HG02588 (cell line): ENCODE results near the gene PLCG2.
"Not testable (repeated sequence)": the region's sequence is repeated elsewhere in the genome, so short reads cannot be mapped to it uniquely, and the experiment has no call there.

Experiments
- ATAC-seq: cut with Tn5 transposase; IDR thresholded peaks from one replicate; pipeline ENCODE4 v1.9.1; 2021; ENCODE audit warnings: mild to moderate bottlenecking, moderate library complexity; ENCODE audit not compliant: unreplicated experiment

The PLCG2 gene

DNA sequence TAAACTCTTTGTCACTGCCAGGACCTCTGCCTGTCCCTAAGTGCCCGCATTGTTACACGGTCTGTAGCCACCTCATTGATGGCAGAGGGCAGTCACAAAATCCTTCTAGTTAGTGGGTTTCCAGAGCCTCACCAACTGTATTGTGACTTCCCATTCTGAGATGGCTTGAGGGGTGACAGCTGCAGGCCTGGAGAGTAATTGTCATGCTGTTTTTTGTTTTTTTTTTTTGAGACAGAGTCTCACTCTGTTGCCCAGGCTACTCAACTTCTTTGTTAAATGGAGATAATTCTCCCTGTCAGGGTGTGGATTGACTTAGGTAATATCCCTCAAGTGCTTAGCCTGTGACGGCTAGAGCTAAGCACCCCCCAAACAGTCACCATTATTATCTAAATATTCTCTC, 154.3 kb downstream of the PLCG2 start:
- no peak for ATAC-seq

DNA sequence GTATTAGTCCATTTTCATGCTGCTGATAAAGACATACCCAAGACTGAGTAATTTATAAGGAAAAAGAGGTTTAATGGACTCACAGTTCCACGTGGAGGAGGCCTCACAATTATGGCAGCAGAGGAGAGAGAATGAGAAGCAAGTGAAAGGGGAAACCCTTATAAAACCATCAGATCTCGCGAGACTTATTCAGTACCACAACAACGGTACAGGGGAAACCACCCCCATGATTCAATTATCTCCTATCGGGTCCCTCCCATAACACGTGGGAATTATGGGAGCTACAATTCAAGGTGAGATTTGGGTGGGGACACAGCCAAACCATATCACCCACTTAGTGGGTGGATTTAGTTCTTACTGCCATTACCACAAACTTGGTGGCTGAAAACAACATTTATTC, 155.6 kb downstream of the PLCG2 start:
- not testable (repeated sequence) for ATAC-seq

DNA sequence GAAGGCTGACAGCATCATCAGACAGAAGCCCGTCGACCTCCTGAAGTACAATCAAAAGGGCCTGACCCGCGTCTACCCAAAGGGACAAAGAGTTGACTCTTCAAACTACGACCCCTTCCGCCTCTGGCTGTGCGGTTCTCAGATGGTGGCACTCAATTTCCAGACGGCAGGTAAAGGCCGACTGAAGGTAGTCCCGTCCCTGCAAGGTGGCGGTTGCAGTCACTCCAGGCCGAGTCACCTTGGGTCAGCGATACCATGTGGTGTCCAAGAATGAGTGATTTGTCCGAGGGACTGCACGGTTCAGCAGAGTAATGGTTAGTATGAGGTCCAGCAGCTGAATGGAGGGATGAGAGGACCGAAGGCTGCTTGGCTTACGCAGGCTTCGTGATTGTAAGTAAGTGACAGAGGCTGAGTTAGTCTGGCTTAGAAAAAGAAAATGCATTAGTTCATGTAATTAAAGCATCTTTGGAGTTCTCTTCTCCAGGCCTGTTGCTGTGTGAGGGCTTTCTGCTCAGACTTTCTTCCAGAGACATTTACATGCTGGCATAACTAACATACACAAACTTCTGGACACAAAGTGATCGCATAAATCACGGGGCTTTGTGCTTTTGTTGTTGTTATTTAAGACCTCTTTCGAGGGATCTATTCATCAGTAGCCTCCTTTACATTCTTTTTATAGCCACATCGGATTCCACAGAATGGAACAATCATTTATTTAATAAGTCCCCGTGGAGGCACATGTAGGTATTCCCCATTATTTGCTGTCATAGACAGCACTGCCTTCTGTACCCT, 157.3 kb downstream of the PLCG2 start:
- ATAC-seq: no peak

DNA sequence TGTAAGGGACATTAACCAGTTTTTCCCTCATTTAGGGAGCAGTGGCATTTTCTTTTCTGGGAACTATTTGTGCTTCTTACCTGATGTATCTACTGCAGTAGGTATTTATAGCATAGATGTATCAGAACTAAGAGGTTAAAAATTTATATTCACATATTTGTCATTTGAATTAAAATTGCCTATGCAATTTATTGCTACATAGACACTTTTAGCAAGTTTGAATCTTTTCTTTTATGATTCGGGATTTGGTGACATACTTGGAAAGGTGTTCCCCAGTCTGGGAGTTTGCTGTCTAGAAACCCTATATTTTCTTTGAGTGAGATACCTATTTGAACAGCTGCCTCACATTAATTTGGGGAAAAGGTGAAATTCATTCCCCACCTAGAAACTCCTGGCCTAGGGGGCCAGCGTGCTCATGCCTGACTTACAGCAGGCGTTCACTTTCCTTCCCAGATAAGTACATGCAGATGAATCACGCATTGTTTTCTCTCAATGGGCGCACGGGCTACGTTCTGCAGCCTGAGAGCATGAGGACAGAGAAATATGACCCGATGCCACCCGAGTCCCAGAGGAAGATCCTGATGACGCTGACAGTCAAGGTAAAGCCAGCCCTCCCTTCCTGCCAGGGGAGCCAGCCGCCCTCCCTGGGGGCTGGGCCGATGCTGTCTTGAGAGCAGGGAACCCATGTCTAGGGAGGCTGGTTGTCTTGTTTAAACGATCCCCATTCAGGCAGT, 158.4 kb downstream of the PLCG2 start:
- ATAC-seq: no peak

DNA sequence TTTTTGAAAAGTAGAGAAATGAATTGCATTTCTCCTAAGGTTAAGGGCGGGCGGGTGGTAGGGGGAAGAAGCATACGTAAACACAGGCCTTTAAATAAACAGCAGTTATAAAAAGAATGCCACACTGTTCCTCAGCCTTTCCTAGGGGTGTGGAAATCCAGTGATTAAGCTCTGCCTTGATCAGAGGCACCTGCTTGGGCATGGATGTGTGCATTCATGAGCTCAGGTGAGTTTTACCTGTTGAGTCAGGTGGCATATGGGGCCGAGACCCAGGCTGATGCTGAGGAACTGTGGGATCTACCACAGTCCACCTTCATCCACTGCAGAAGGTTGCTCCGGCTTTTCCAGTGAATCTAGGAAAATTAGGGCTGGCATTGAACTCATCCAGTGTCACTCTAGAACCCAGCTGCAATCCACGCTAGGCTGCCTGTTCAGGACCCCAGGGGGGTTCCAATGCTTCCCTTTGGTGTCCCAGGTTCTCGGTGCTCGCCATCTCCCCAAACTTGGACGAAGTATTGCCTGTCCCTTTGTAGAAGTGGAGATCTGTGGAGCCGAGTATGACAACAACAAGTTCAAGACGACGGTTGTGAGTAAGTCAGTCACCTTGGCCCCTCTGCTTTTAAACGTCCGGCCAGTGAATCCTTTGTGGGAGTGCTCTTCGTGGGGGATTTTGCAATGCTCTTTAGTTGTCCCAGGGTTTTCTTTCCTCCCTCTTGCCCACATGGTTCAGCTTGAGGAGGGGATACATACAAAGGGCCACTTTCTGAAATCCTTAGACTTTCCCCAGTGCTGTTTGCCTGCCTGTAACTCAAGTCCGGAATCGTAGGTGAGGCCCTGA, 159.5 kb downstream of the PLCG2 start:
- ATAC-seq: no peak

DNA sequence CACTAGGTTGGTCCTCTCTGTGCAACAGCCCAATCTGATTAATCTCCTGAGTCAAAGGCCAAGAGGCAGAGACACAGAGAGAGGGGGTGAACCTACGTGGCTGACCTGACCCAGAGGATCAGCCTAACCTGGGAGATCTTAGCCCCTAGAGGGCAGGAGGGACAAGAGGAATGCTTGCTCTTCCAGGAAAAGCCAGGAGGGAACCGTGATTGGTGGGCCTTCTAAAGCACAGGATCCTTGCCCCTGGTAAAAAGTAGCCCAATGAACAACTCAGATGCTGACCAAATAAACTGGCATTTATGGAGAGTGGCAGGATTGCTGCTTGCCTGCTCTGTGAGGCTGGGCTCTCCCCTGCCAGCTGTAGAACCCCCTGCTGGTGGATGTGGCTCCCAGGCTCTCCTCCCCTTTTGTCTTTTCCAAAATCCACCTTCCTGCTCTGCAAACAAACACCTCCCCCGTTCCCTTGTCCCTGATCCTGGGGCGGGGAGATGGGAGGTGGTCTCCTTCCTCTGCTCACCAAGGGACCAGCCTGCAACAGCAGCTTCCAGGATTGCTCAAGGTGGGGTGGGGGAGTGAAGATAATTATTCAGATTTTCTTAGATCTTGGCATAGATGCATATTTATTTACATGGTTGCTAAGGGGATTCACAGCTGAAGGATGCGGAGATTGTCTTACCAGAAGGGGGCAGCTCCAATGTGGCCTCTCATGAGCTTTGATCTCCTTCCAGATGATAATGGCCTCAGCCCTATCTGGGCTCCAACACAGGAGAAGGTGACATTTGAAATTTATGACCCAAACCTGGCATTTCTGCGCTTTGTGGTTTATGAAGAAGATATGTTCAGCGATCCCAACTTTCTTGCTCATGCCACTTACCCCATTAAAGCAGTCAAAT, 160.3 kb downstream of the PLCG2 start:
- ATAC-seq: no peak

DNA sequence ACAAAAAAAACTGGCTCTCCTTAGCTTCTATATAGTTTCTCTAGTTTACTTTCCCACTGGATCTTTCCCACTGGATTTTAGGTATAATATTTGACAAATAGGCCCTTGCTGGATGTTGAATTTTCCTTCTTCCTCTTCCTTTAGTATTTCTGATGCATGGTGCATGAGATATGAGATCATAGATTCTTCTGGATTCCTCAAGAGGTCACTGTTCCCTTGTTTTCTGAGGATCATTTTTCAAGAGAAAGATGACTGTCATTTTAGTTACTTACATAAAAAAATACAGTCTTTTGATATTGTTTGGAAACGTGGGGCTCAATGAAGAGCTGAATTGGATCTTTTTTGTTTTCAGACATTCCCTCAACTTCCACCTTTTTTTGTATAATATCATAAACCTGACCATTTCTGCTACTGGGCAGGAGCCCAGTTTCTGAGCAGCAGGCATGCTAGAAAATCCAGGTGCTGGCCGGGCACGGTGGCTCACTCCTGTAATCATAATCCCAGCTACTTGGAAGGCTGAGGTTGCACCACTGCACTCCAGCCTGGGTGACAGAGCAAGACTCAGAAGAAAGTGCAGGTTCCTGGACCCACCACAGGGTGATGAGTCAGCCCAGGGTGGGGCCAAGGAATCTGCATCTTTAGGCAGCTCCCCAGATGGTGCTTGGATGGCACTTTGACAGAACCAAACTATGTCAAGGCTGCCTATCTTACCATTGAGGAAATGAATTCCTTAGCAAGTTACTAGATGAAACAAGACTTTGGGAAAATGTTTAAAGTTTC, 161.9 kb downstream of the PLCG2 start:
- no peak for ATAC-seq

DNA sequence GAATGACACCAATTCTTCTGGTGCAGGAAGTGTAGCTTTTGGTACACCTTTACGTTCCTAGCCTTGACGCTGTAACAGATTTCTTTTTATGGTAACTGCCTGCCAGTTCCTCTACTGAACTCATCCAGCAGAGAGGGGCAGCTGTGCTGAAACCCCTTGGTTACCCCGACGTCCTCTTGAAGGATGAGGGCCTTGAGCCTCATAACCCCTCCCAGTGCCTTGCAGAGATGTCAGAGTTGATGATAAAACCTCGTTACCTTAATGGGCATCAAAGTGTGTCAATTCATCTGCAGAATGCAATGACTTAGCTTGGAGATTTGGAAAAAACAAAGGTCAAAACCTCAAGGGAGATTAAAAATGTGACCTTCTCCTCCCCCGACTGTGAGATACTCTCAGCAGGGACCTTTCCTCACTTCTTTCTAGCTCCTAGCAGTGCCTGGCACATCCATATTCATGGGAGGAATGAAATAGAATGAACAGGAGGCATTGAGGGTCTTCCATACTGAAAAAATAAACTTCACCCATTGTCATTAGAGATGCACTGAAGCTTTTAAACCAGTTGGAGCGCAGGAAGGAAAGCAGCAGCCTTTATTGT, 163.0 kb downstream of the PLCG2 start:
- no peak for ATAC-seq

DNA sequence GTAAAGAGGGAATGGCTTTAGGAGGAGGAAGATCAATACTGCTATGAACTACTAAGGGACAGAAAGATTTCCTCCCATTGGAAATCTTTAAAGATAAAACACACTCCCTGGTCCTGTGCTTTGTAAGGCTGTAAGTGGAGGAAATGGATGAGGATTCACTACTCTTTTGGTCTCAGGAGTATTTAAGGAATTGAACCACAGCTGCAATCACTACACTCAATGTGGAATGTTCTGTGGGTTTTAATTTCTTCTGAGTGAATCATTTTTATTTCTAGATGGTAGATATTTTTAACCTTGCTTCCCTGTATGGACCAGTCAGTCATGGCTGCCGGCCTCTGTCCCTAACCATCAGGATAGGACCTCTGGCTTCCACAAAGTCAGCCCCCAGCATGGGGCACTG, 166.6 kb downstream of the PLCG2 start:
- no peak for ATAC-seq

DNA sequence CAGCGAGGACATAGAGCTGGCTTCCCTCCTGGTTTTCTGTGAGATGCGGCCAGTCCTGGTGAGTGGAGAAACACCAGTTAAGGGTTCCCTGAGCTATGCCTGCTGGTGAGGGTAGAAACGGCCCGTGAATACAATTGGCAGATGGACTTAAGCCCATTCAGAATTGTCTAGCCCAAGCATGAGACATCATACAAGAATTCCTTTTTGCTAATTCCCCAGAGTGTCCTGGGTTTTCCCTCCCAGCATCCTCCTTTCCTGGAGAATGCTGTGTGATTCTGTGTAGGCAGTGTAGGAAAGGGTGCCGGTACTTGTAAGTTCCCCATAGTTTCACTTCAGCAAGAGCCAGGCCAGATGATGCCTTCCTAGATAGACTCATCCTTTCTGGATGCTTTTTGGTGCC, 167.1 kb downstream of the PLCG2 start:
- no peak for ATAC-seq

DNA sequence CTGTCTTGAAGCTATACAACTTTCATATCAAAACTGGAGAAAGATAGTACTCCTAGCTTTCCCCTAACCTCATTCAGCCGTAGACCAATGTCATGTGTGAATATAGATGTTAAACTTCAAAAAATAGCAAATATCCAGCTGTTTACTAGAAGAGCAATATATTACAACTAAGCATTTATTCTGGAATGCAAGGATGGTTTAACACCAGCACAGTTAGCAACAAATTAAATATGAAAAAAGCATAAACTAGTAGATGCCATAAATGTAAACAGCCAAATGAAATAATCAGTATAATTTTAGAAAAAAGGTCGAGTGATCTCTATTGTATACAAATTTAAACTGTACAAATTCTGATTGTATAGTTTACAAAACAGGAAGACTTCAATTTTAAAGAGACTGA, 172.5 kb downstream of the PLCG2 start:
- no peak for ATAC-seq

DNA sequence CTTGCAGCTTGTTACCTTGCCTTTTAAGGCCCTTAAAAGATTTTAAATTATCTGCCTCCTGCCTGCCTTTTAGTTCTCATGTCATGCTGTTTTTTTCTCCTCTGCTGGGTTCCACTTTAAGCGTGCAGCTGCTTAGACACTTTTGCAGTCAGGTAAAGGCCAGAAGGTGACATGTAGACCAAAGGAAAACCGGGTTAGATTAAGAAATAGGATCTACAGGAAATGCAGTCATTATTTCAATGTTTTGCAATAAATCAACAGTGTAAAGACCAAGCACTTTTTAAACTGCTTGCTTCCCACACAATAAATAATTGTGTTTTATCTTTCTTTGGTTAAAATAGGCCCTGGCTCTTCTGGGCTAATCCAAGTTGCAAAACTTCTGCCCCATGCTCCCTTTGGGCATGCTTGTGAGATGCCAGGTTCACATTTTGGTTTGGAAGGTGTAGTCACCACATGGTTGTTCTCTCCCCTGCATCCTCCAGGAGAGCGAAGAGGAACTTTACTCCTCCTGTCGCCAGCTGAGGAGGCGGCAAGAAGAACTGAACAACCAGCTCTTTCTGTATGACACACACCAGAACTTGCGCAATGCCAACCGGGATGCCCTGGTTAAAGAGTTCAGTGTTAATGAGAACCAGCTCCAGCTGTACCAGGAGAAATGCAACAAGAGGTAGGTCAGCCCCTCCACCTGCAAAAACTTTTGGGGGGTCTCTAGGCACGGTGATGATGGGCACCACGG, 177.3 kb downstream of the PLCG2 start:
- no peak for ATAC-seq

DNA sequence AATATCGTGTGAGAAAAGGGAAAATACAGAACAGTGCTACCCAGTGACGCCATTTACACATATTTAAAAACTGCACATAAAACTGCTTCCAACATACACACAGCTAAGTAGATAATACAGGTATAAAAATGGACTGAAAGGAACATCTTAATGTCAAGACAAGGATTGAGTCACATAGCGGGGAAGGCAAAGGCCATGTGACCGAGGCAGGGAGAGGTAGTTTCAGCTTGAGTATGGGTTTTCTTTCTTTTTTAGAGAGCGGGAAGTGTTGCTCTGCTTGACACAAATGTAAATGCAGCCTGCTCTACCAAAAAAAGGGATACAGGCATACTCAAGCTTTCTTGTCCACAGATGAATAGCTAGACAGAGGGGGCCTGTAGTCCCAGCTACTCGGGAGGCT, 185.7 kb downstream of the PLCG2 start:
- no peak for ATAC-seq

DNA sequence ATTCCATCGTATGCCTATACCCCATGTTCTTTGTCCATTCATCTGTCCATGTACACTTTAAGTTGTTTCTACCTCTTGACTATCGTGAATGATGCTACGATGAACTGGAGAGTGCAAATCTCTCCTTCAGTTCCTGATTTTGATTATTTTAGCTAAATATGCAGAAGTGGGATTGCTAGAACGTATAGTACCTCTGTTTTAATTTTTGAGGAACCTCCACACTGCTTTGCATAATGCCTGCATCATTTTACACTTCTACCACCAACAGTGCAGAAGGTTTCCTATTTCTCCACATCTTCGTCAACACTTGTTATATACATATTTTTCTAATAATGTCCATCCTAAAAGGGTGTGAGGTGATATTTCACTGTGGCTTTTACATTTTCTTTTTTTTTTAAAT, 188.3 kb downstream of the PLCG2 start:
- no peak for ATAC-seq

DNA sequence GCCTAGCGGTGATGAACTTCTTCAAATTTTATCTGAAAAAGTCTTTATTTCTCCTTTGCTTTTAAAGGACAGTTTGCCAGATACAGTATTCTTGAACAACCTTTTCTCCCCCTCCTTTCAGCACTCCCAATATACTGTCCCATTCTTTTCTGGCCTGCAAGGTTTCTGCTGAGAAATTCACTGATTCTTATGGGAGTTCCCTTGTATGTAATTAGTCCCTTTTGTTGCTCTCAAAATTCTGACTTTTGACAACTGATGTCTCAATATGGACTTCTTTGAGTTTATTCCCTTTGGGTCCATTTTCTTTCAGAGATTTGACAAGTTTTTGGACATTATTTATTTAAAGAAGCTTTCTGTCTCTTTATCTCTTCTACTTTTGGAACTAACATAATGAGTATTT, 192.8 kb downstream of the PLCG2 start:
- no peak for ATAC-seq

DNA sequence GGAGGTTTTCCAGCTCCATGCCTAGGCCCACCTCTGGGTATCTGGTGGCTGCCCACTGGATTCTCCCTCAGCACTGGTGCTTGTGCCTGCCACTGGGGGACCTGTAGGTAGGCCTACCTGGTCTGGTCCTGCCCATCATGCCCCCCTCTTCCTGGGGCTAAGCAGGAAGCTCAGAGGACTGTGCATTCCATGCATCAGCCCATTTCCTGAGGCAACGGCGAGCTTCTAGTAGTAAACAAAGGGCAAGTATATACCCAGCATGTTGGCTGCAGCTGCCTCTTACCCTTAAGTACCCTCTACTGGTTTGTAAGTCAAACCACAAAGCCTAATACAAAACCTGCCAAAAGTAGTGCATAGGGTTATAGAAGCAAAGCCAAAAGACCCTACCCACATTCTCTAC, 194.6 kb downstream of the PLCG2 start:
- no peak for ATAC-seq

DNA sequence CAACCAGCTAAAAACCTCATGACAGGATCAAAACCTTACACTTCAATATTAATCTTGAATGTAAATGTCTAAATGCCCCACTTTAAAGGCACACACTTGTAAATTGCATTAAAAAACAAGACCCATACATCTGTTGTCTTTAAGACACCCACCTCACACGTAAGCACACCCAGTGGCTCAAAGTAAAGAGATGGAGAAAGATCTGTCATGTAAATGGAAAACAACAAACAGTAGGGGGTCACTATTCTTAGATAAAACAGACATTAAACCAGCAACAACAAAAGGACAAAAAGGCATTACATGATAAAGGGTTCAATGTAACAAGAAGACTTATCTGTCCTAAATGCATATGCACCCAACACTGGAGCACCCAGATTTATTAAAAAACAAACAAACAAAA, 196.5 kb downstream of the PLCG2 start:
- no peak for ATAC-seq

DNA sequence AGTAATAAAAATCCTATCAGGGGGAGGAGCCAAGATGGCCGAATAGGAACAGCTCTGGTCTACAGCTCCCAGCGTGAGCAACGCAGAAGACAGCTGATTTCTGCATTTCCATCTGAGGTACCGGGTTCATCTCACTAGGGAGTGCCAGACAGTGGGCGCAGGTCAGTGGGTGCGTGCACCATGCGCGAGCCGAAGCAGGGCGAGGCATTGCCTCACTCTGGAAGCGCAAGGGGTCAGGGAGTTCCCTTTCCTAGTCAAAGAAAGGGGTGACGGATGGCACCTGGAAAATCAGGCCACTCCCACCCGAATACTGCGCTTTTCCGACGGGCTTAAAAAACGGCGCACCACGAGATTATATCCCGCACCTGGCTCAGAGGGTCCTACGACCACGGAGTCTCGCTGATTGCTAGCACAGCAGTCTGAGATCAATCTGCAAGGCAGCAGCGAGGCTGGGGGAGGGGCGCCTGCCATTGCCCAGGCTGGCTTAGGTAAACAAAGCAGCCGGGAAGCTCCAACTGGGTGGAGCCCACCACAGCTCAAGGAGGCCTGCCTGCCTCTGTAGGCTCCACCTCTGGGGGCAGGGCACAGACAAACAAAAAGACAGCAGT, 198.3 kb downstream of the PLCG2 start:
- ATAC-seq: not testable (repeated sequence)
